PC-3 (cell line): Measurements from ENCODE around the gene RAB14. TPM values are rescaled to one million over a fixed set of nuclear protein-coding genes. Genes with fewer than 3 reads are reported as not detected.
A peak's percentile ranks its signal among the peaks of the same experiment; 100 is the strongest.

Experiments
- ATAC-seq: fragments of 200-7000 bp; cut with Tn5 transposase; 2 replicates; pipeline ENCODE4 v1.9.1; 2020; ENCODE audit warnings: mild to moderate bottlenecking, moderate library complexity
- BruUV-seq: library from RNA; stranded (reverse); fragments of 400-500 nt; replicated peaks from 2 replicates; lab custom pipeline; 2021; lab: Mats Ljungman, UMichigan
- CTCF ChIA-PET: fragments of 300-600 bp; sonication (Branson Sonifier 250); formaldehyde crosslinking; loops from one replicate; lab custom pipeline; 2022; ENCODE audit warnings: antibody characterized with exemption; lab: Charles Lee
- POLR2A ChIA-PET: fragments of 300-600 bp; sonication (Branson Sonifier 250); formaldehyde crosslinking; loops from one replicate; lab custom pipeline; 2022; ENCODE audit warnings: antibody characterized with exemption; ENCODE audit not compliant: unreplicated experiment; lab: Charles Lee
- DNase-seq: peaks from one replicate; pipeline ENCODE4 v3.0.0-alpha.2; 2015
- H2AFZ ChIP-seq: fragments of 300-600 bp; sonication (generic); 2 replicates; pipeline ENCODE4 v1.6.0; 2016; ENCODE audit warnings: antibody characterized with exemption, low read length
- H3F3A ChIP-seq: fragments of 300-600 bp; sonication (generic); one replicate; pipeline ENCODE4 v1.6.0; 2017; ENCODE audit warnings: antibody characterized with exemption, low read length, control low read depth, mild to moderate bottlenecking; ENCODE audit not compliant: unreplicated experiment
- H3K27ac ChIP-seq: fragments of 300-600 bp; sonication (generic); 2 replicates; pipeline ENCODE4 v1.5.1; 2016; ENCODE audit warnings: mild to moderate bottlenecking, low read length
- H3K27me3 ChIP-seq: fragments of 300-600 bp; sonication (generic); 2 replicates; pipeline ENCODE4 v1.6.1; 2016; ENCODE audit warnings: low read length, mixed read lengths
- H3K36me3 ChIP-seq: fragments of 300-600 bp; sonication (generic); 2 replicates; pipeline ENCODE4 v1.6.1; 2016; ENCODE audit warnings: low read depth, mixed run types, low read length, mixed read lengths
- H3K4me1 ChIP-seq: fragments of 300-600 bp; sonication (generic); 2 replicates; pipeline ENCODE4 v1.5.1; 2016; ENCODE audit warnings: low read length; ENCODE audit not compliant: insufficient read depth
- H3K4me2 ChIP-seq: fragments of 300-600 bp; sonication (generic); 2 replicates; pipeline ENCODE4 v1.6.0; 2016; ENCODE audit warnings: low read length
- H3K4me3 ChIP-seq: fragments of 300-600 bp; sonication (generic); 2 replicates; pipeline ENCODE4 v1.5.1; 2016; ENCODE audit warnings: mild to moderate bottlenecking, low read length, mixed read lengths
- H3K79me2 ChIP-seq: fragments of 300-600 bp; sonication (generic); 2 replicates; pipeline ENCODE4 v1.6.1; 2017; ENCODE audit warnings: low read length, mixed read lengths
- H3K9ac ChIP-seq: fragments of 300-600 bp; sonication (generic); 2 replicates; pipeline ENCODE4 v1.6.0; 2016; ENCODE audit warnings: mild to moderate bottlenecking, low read length
- H3K9me2 ChIP-seq: fragments of 300-600 bp; sonication (generic); replicated peaks from 2 replicates; pipeline ENCODE4 v1.6.1; 2016; ENCODE audit warnings: mixed run types, low read length, mixed read lengths
- H3K9me3 ChIP-seq: fragments of 300-600 bp; sonication (generic); 2 replicates; pipeline ENCODE4 v1.6.1; 2016; ENCODE audit warnings: low read length, mixed read lengths
- H4K20me1 ChIP-seq: fragments of 300-600 bp; sonication (generic); 2 replicates; pipeline ENCODE4 v1.6.1; 2016; ENCODE audit warnings: low read length, mixed read lengths
- EZH2 ChIP-seq: fragments of 300-600 bp; sonication (generic); IDR thresholded peaks from one replicate; pipeline ENCODE4 v1.6.1; 2017; ENCODE audit warnings: antibody characterized with exemption, mild to moderate bottlenecking, low read length; ENCODE audit not compliant: unreplicated experiment
- EZH2phosphoT487 ChIP-seq: fragments of 300-600 bp; sonication (generic); IDR thresholded peaks from 2 replicates; pipeline ENCODE4 v1.6.1; 2018; ENCODE audit warnings: mild to moderate bottlenecking, antibody characterized with exemption, low read length, borderline replicate concordance
- intact Hi-C: fragments of 100-400 bp; cut with micrococcal nuclease; formaldehyde crosslinking; loops from 2 replicates; pipeline ENCODE4 v1.9.0; 2023
- total RNA-seq: library from RNA; depleted of rRNA; stranded (reverse); fragments of >200 nt; gene quantifications from 2 replicates; pipeline ENCODE4 v1.2.3, GENCODE V29; 2014
- TF ChIP-seq, protein P1 (sequence below): fragments of 300-600 bp; sonication (generic); conservative IDR thresholded peaks from 2 replicates; pipeline ENCODE4 v1.5.1; 2017; ENCODE audit warnings: antibody characterized with exemption, low read depth, mild to moderate bottlenecking, low read length

Gene RAB14
- total RNA-seq, 1 experiment from 2014 or later: 13.8 TPM

- TF ChIP-seq EZH2phosphoT487 (no peak), EZH2 (no peak)
- H3F3A ChIP-seq: no peaks in the 10 kb centered on the region
- ChIA-PET POLR2A (interaction anchor here (1.1 kb wide), 1 partner anchor 16 kb away, joined by 3 read pairs; no protein-coding TSS in a partner anchor), CTCF (no interaction called here)
- H4K20me1 ChIP-seq: no peaks in the 10 kb centered on the region
- H3K4me1 ChIP-seq: peaks cover 10% of the 10 kb centered on the region
- DNase-seq: no peak
- no peak overlapping the region for H3K9ac ChIP-seq
- no peak overlapping the region for H3K4me2 ChIP-seq
- no peak overlapping the region for H2AFZ ChIP-seq
- BruUV-seq: no TSS peak
- peaks cover 9% of the 10 kb centered on the region; the same call in 1 of the 2 replicates for H3K36me3 ChIP-seq
- H3K9me2 ChIP-seq: no peaks in the 10 kb centered on the region
- intact Hi-C loops: no loop called here
- H3K4me3 ChIP-seq: no peak overlapping the region
- H3K79me2 ChIP-seq: no peaks in the 10 kb centered on the region
- no peaks in the 10 kb centered on the region for H3K9me3 ChIP-seq
- H3K27me3 ChIP-seq: no peaks in the 10 kb centered on the region
- no peak overlapping the region for H3K27ac ChIP-seq
- peak; percentile 75 for ATAC-seq
Measured at GRCh38 chr9:121138973-121139372, 62.7 kb downstream of the RAB14 start.

GRCh38 chr9:121138561-121138960, 63.1 kb downstream of the RAB14 start:
- no peaks in the 10 kb centered on the region for H3K9me3 ChIP-seq
- ChIA-PET CTCF (interaction anchor here (0.6 to 0.7 kb wide), 2 partner anchors 17 to 78 kb away, joined by 3 to 5 read pairs; no protein-coding TSS in a partner anchor), POLR2A (no interaction called here)
- no TSS peak for BruUV-seq
- H3K27ac ChIP-seq: no peak overlapping the region
- H3F3A ChIP-seq: no peaks in the 10 kb centered on the region
- TF ChIP-seq EZH2phosphoT487 (no peak), EZH2 (no peak)
- TF ChIP-seq, protein P1, sequence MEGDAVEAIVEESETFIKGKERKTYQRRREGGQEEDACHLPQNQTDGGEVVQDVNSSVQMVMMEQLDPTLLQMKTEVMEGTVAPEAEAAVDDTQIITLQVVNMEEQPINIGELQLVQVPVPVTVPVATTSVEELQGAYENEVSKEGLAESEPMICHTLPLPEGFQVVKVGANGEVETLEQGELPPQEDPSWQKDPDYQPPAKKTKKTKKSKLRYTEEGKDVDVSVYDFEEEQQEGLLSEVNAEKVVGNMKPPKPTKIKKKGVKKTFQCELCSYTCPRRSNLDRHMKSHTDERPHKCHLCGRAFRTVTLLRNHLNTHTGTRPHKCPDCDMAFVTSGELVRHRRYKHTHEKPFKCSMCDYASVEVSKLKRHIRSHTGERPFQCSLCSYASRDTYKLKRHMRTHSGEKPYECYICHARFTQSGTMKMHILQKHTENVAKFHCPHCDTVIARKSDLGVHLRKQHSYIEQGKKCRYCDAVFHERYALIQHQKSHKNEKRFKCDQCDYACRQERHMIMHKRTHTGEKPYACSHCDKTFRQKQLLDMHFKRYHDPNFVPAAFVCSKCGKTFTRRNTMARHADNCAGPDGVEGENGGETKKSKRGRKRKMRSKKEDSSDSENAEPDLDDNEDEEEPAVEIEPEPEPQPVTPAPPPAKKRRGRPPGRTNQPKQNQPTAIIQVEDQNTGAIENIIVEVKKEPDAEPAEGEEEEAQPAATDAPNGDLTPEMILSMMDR: no peak
- no peaks in the 10 kb centered on the region for H4K20me1 ChIP-seq
- H3K4me1 ChIP-seq: peaks cover 10% of the 10 kb centered on the region
- peaks cover 6% of the 10 kb centered on the region; the same call in 1 of the 2 replicates for H3K36me3 ChIP-seq
- no peaks in the 10 kb centered on the region for H3K79me2 ChIP-seq
- ATAC-seq (peak; percentile 52), DNase-seq (no peak)
- no peak overlapping the region for H3K9ac ChIP-seq
- no peak overlapping the region for H2AFZ ChIP-seq
- H3K9me2 ChIP-seq: no peaks in the 10 kb centered on the region
- intact Hi-C loops: no loop called here
- no peak overlapping the region for H3K4me2 ChIP-seq
- H3K4me3 ChIP-seq: no peak overlapping the region
- no peaks in the 10 kb centered on the region for H3K27me3 ChIP-seq

DNA sequence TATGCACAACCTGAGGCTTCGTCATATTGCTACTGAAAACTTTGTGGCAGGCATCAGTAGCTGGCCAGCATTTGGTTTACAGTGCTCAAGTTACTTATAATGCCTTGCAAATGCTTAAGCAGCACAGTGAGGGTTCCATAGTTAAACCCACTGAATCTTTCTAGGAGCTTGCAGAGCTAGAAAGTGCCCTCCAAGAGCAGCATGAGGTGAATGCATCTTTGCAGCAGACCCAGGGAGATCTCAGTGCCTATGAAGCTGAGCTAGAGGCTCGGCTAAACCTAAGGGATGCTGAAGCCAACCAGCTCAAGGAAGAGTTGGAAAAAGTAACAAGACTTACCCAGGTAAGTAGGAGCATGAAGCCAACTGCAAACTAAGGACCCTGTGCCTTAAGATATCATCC, 66.0 kb downstream of the RAB14 start:
- H3K79me2 ChIP-seq: no peaks in the 10 kb centered on the region
- no peak overlapping the region for H3K4me3 ChIP-seq
- no peaks in the 10 kb centered on the region for H4K20me1 ChIP-seq
- ChIA-PET CTCF (no interaction called here), POLR2A (no interaction called here)
- no TSS peak for BruUV-seq
- TF ChIP-seq EZH2phosphoT487 (no peak), EZH2 (no peak)
- TF ChIP-seq, protein P1: no peak
- no peaks in the 10 kb centered on the region for H3K9me2 ChIP-seq
- no peak overlapping the region for H3K27ac ChIP-seq
- no peaks in the 10 kb centered on the region for H3K27me3 ChIP-seq
- peaks cover 1% of the 10 kb centered on the region; the same call in 1 of the 2 replicates for H3K36me3 ChIP-seq
- H3K4me1 ChIP-seq: no peaks in the 10 kb centered on the region
- ATAC-seq (no peak), DNase-seq (no peak)
- H2AFZ ChIP-seq: no peak overlapping the region
- no peak overlapping the region for H3K9ac ChIP-seq
- no peaks in the 10 kb centered on the region for H3F3A ChIP-seq
- H3K4me2 ChIP-seq: no peak overlapping the region
- intact Hi-C loops: no loop called here
- no peaks in the 10 kb centered on the region for H3K9me3 ChIP-seq
